Keratinocyte (primary cell): Measurements from ENCODE around the gene WDR76. TPM values are rescaled to one million over a fixed set of nuclear protein-coding genes. Genes with fewer than 3 reads are reported as not detected.

Experiments
- DNase-seq: peaks from one replicate; pipeline ENCODE4 v3.0.0-alpha.2; 2011; ENCODE audit warnings: low read depth, missing footprints, low spot score
- FAIRE-seq: peaks from 2 replicates; lab custom pipeline; 2011; peaks lifted over from hg19 to GRCh38; lab: Jason Lieb, UNC
- H2AFZ ChIP-seq: 2 replicates; pipeline ENCODE4 v1.6.0; 2012; ENCODE audit warnings: low read length, control low read depth, inconsistent platforms; ENCODE audit not compliant: control insufficient read depth
- H3K27ac ChIP-seq: 2 replicates; pipeline ENCODE4 v1.5.1; 2011; ENCODE audit warnings: low read length; ENCODE audit not compliant: control insufficient read depth, insufficient read depth
- H3K27me3 ChIP-seq: 3 replicates; pipeline ENCODE4 v1.6.0; 2011; ENCODE audit warnings: low read length; ENCODE audit not compliant: control insufficient read depth, insufficient read depth; ENCODE audit errors: extremely low read depth
- H3K36me3 ChIP-seq, 2 experiments: 2 replicates in 1 of 2; 3 replicates in 1 of 2; pipeline ENCODE4 v1.5.1; 2011; ENCODE audit warnings: low read length in 2 of 2, mild to moderate bottlenecking in 1 of 2; ENCODE audit not compliant: control insufficient read depth in 2 of 2, insufficient read depth in 2 of 2; ENCODE audit errors: extremely low read depth in 1 of 2
- H3K4me1 ChIP-seq: 3 replicates; pipeline ENCODE4 v1.5.1; 2011; ENCODE audit warnings: low read length; ENCODE audit not compliant: control insufficient read depth, insufficient read depth; ENCODE audit errors: extremely low read depth
- H3K4me2 ChIP-seq: 3 replicates; pipeline ENCODE4 v1.6.0; 2011; ENCODE audit warnings: low read depth, low read length; ENCODE audit not compliant: control insufficient read depth, insufficient read depth; ENCODE audit errors: extremely low read depth
- H3K4me3 ChIP-seq, 3 experiments: fragments of 200-600 bp in 1 of 3; sonication (generic) in 1 of 3; 2 replicates in 2 of 3; 3 replicates in 1 of 3; pipeline ENCODE4 v1.5.1; 2011 to 2016; ENCODE audit warnings: low read length in 3 of 3, mild to moderate bottlenecking in 3 of 3, control low read depth in 2 of 3, inconsistent platforms in 1 of 3, low read depth in 1 of 3, mixed read lengths in 1 of 3, mixed run types in 1 of 3, moderate library complexity in 1 of 3; ENCODE audit not compliant: control insufficient read depth in 2 of 3, insufficient read depth in 2 of 3; ENCODE audit errors: extremely low read depth in 1 of 3
- H3K79me2 ChIP-seq: 2 replicates; pipeline ENCODE4 v1.6.0; 2012; ENCODE audit warnings: low read length; ENCODE audit not compliant: control insufficient read depth, insufficient read depth
- H3K9ac ChIP-seq: 3 replicates; pipeline ENCODE4 v1.6.0; 2011; ENCODE audit warnings: low read length; ENCODE audit not compliant: control insufficient read depth, insufficient read depth; ENCODE audit errors: extremely low read depth
- H3K9me1 ChIP-seq: 3 replicates; pipeline ENCODE4 v1.6.0; 2011; ENCODE audit warnings: low read length; ENCODE audit not compliant: control insufficient read depth, insufficient read depth; ENCODE audit errors: extremely low read depth
- H3K9me3 ChIP-seq: 2 replicates; pipeline ENCODE4 v1.5.1; 2012; ENCODE audit warnings: low read depth, low read length; ENCODE audit not compliant: control insufficient read depth
- H4K20me1 ChIP-seq: 3 replicates; pipeline ENCODE4 v1.6.0; 2011; ENCODE audit warnings: low read length; ENCODE audit not compliant: control insufficient read depth, insufficient read depth; ENCODE audit errors: extremely low read depth
- EZH2 ChIP-seq: IDR thresholded peaks from one replicate; pipeline ENCODE4 v1.6.1; 2012; ENCODE audit warnings: inconsistent platforms, mild to moderate bottlenecking, low read length, moderate library complexity
- dilution Hi-C: fragments of 300-500 bp; cut with MboI; formaldehyde crosslinking; loops from one replicate; pipeline ENCODE4 v1.7.0; 2020; ENCODE audit warnings: low sequenced_read_pairs; ENCODE audit not compliant: extremely low pct_ligation_motif_present
- polyA plus RNA-seq, 5 experiments: library from polyadenylated mRNA; depleted of rRNA in 3 of 5; stranded (reverse) in 3 of 5; stranded (forward) in 1 of 5; unstranded in 1 of 5; fragments of >200 nt; gene quantifications; 1 replicate in 1 of 5; 2 replicates in 3 of 5; 3 replicates in 1 of 5; pipeline versions ENCODE4 v1.2.1 to v1.2.3, GENCODE V29; 2011 to 2012; ENCODE audit warnings: missing spikeins in 2 of 5, low read depth in 1 of 5, low replicate concordance in 1 of 5
- TF ChIP-seq, protein P1 (sequence below), 3 experiments: IDR thresholded peaks in 1 of 3; conservative IDR thresholded peaks in 1 of 3; optimal IDR thresholded peaks in 1 of 3; 2 replicates in 2 of 3; 3 replicates in 1 of 3; pipeline versions ENCODE3 to v1.5.1; 2011; ENCODE audit warnings: low read length in 3 of 3, mild to moderate bottlenecking in 3 of 3, moderate library complexity in 2 of 3, control low read depth in 1 of 3, inconsistent platforms in 1 of 3; ENCODE audit not compliant: insufficient read depth in 2 of 3; ENCODE audit errors: extremely low read depth in 1 of 3

Gene WDR76
- polyA plus RNA-seq, 1 donor (not counting 4 experiments of a cell fraction or from before 2014, with no cell fraction given), result 4.7 TPM

DNA sequence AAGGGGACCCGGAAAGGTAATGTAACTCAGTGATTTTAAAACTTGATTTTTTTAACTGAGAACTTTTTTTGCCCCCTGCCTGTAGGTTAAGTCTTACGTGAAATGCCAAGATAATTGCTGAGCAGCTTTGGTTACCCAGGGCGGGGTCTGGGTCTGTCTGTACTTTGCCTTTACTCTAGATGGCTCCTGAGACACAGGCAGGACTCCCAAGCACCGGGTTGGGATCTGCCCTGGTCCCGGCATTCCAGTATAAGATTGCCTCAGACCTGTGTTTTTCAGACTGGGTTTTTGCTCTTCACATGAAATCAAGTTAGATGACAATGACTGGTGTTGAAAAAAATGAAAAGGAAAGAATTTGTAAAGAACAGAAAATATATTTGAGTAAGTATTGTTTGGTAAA lies 40.3 kb downstream of the WDR76 start:
- Histone ChIP-seq H3K9me3 (no peaks in the 10 kb centered on the region), H4K20me1 (no peaks in the 10 kb centered on the region), H3K9ac (no peak overlapping the region), H3K9me1 (no peaks in the 10 kb centered on the region), H3K79me2 (no peaks in the 10 kb centered on the region), H3K4me3 (no peak overlapping the region), H3K27me3 (no peaks in the 10 kb centered on the region), H3K4me2 (no peak overlapping the region), H2AFZ (no peak overlapping the region), H3K36me3 (peaks cover 4 to 5% of the 10 kb centered on the region in 2 experiments), H3K4me1 (no peaks in the 10 kb centered on the region), H3K27ac (no peak overlapping the region)
- DNase-seq, result no peak
- no peak for TF ChIP-seq EZH2
- TF ChIP-seq, protein P1, sequence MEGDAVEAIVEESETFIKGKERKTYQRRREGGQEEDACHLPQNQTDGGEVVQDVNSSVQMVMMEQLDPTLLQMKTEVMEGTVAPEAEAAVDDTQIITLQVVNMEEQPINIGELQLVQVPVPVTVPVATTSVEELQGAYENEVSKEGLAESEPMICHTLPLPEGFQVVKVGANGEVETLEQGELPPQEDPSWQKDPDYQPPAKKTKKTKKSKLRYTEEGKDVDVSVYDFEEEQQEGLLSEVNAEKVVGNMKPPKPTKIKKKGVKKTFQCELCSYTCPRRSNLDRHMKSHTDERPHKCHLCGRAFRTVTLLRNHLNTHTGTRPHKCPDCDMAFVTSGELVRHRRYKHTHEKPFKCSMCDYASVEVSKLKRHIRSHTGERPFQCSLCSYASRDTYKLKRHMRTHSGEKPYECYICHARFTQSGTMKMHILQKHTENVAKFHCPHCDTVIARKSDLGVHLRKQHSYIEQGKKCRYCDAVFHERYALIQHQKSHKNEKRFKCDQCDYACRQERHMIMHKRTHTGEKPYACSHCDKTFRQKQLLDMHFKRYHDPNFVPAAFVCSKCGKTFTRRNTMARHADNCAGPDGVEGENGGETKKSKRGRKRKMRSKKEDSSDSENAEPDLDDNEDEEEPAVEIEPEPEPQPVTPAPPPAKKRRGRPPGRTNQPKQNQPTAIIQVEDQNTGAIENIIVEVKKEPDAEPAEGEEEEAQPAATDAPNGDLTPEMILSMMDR (optimal IDR thresholded peaks at IDR 0.05 in 1 of 3, IDR thresholded peaks at IDR 0.05 in 1 of 3, conservative IDR thresholded peaks at IDR 0.05 in 1 of 3; ENCODE audit: extremely low read depth in 1 of 3, insufficient read depth in 2 of 3, low read length in 3 of 3), result no peak
- dilution Hi-C loops, result no loop called here
- no peak for FAIRE-seq

DNA sequence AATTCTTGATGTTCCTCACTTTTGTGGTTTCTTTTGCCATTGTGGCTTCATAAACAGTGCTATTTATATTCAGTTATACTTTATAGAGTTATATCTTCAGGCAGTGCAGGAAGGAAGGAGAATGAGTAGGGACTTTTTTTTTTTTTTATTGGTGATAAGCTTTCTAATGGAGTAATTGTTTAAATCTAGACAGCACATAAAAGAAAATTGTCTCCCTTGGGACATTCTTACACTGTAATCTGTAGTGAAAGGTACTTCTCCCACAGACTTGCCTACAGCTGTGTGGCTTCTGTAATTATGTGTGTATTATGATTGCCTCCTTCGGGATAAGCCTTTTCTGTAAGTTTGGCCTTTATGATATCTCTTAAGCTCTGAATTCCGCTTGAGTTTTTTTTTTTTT lies 41.6 kb downstream of the WDR76 start:
- Histone ChIP-seq H2AFZ (no peak overlapping the region), H3K27me3 (no peaks in the 10 kb centered on the region), H4K20me1 (no peaks in the 10 kb centered on the region), H3K4me1 (no peaks in the 10 kb centered on the region), H3K4me2 (no peak overlapping the region), H3K36me3 (peaks cover 5 to 8% of the 10 kb centered on the region in 2 experiments), H3K9ac (no peak overlapping the region), H3K4me3 (no peak overlapping the region), H3K9me3 (no peaks in the 10 kb centered on the region), H3K9me1 (no peaks in the 10 kb centered on the region), H3K27ac (no peak overlapping the region), H3K79me2 (no peaks in the 10 kb centered on the region)
- no peak for DNase-seq
- TF ChIP-seq, protein P1 (optimal IDR thresholded peaks at IDR 0.05 in 1 of 3, IDR thresholded peaks at IDR 0.05 in 1 of 3, conservative IDR thresholded peaks at IDR 0.05 in 1 of 3; ENCODE audit: extremely low read depth in 1 of 3, insufficient read depth in 2 of 3, low read length in 3 of 3), result no peak
- TF ChIP-seq EZH2, result no peak
- dilution Hi-C loops, result no loop called here
- no peak for FAIRE-seq
